NB4 (cell line): ENCODE results near the gene GRID1.

Source experiments
- DNase-seq: peaks from one replicate; pipeline ENCODE4 v3.0.0; 2010; ENCODE audit warnings: low read depth
- H3K4me3 ChIP-seq: one replicate; pipeline ENCODE4 v1.5.1; 2011; ENCODE audit warnings: mild to moderate bottlenecking, low read depth, low read length, moderate library complexity
- CTCF ChIP-seq: IDR thresholded peaks from one replicate; pipeline ENCODE4 v1.5.1; 2012; ENCODE audit warnings: low read depth, low read length
- MAX ChIP-seq: IDR thresholded peaks from 2 replicates; pipeline ENCODE4 v1.6.1; 2011; ENCODE audit warnings: low read depth, low read length
- MYC ChIP-seq: IDR thresholded peaks from 2 replicates; pipeline ENCODE4 v1.6.1; 2011; ENCODE audit warnings: low read depth, low read length
- POLR2A ChIP-seq: IDR thresholded peaks from 2 replicates; pipeline ENCODE4 v1.6.1; 2011; ENCODE audit warnings: mild to moderate bottlenecking; ENCODE audit not compliant: insufficient read length; ENCODE audit errors: extremely low read depth

GRID1 gene

DNA sequence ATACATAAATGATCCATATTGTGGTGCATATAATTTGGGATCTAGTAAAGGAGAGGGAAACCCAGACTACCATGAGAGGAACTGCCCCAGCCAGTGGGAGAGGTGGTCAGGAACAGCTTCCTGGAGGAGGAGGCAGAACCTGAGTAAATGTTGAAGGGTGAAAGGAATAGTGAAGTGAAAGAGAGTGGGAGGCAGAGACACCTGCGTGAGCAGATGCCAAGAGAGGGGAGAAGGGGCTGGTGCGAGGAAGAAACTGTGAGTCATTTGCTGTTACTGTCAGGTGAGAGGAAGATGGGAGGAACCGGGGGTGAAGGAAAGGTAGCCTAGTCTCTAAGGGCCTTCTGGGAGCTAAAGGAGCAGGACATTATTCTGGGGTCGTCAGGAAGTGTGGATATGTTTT lies 294.8 kb downstream of the GRID1 start:
- DNase-seq: no peak
- TF ChIP-seq MYC (no peak), POLR2A (no peak), MAX (no peak), CTCF (no peak)
- H3K4me3 ChIP-seq: no peak overlapping the region

- TF ChIP-seq MYC (no peak), CTCF (no peak), MAX (no peak), POLR2A (no peak)
- no peak overlapping the region for H3K4me3 ChIP-seq
- DNase-seq: no peak
Measured at GRCh38 chr10:86071145-86071544, 295.4 kb downstream of the GRID1 start.

GRCh38 chr10:86070278-86070677 lies 296.3 kb downstream of the GRID1 start:
- no peak for TF ChIP-seq MYC
- TF ChIP-seq CTCF: no peak
- TF ChIP-seq MAX: no peak
- no peak for DNase-seq
- no peak overlapping the region for H3K4me3 ChIP-seq

GRCh38 chr10:86068231-86069054 lies 298.2 kb downstream of the GRID1 start:
- H3K4me3 ChIP-seq: no peak overlapping the region
- DNase-seq: no peak
- TF ChIP-seq MAX (no peak), CTCF (no peak), POLR2A (no peak), MYC (no peak)

GRCh38 chr10:86067436-86068050 lies 299.1 kb downstream of the GRID1 start:
- no peak overlapping the region for H3K4me3 ChIP-seq
- TF ChIP-seq CTCF (no peak), POLR2A (no peak), MYC (no peak), MAX (no peak)
- no peak for DNase-seq
